Activated naive CD8-positive, alpha-beta T cell treated with anti-CD3 and anti-CD28 coated beads, Interleukin-2, amount 50 U/mL, for 16 hours (primary cell): ENCODE data around the gene HPCA.

ENCODE experiments used
- DNase-seq: peaks from one replicate; pipeline ENCODE4 v3.0.0-alpha.2; 2020; ENCODE audit warnings: low read depth, low spot score

Gene HPCA

GRCh38 chr1:32934535-32934934 lies 48.2 kb downstream of the HPCA start:
- DNase-seq: no peak

DNA sequence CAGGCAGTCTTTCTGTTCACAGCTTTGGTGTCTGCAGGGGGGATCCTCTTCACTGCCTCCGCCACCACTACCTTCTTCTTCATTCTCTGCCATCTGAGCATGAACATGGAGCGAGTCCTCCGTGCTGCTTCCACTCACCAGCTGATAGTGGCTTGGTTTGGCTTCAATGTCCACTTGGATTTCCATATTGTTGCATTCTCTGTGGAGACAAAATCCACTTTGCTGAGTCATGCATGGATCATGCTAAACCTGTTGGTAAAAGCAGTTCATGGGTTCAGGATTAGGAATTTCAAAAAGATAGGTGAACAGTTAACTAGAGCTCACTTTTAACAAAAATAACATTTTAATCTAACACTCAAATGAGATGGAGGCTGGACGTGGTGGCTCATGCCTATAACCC lies 50.8 kb downstream of the HPCA start:
- no peak for DNase-seq

- DNase-seq: no peak
These were observed 53.5 kb downstream of the HPCA start for GRCh38 chr1:32939655-32940371.

- DNase-seq: no peak
These were observed 57.9 kb downstream of the HPCA start for GRCh38 chr1:32944180-32944579.
